HL-60 (cell line): ENCODE measurements around the gene ITGB2.

Experiments used
- DNase-seq, 2 experiments: peaks; one replicate each; pipeline ENCODE4 v3.0.0-alpha.2; 2010 to 2020; ENCODE audit warnings: low read depth in 1 of 2, low spot score in 1 of 2
- H3K27ac ChIP-seq: fragments of 250-450 bp; sonication (Bioruptor Pico); replicated peaks from 2 replicates; pipeline ENCODE4 v1.5.1; 2020; ENCODE audit warnings: mild to moderate bottlenecking, moderate library complexity
- H3K27me3 ChIP-seq: fragments of 250-450 bp; sonication (Bioruptor Pico); 2 replicates; pipeline ENCODE4 v1.5.1; 2021; ENCODE audit warnings: mild to moderate bottlenecking, moderate library complexity; ENCODE audit not compliant: insufficient read depth, poor library complexity, severe bottlenecking
- H3K4me3 ChIP-seq: replicated peaks from 2 replicates; pipeline ENCODE4 v1.5.1; 2011; ENCODE audit warnings: mild to moderate bottlenecking, control low read depth, low read length; ENCODE audit not compliant: insufficient read depth
- GABPA ChIP-seq: IDR thresholded peaks from 2 replicates; pipeline ENCODE4 v1.6.1; 2012; ENCODE audit warnings: low read depth
- POLR2AphosphoS5 ChIP-seq: IDR thresholded peaks from 2 replicates; pipeline ENCODE4 v1.6.1; 2012; ENCODE audit warnings: low read depth
- REST ChIP-seq: IDR thresholded peaks from 2 replicates; pipeline ENCODE4 v1.6.1; 2012; ENCODE audit warnings: low read depth; ENCODE audit not compliant: insufficient replicate concordance
- SPI1 ChIP-seq: IDR thresholded peaks from 2 replicates; pipeline ENCODE4 v1.6.1; 2012; ENCODE audit warnings: low read depth, mild to moderate bottlenecking, borderline replicate concordance
- TF ChIP-seq, protein P1 (sequence below): IDR thresholded peaks from one replicate; pipeline ENCODE4 v1.5.1; 2011; ENCODE audit warnings: low read length, control low read depth, inconsistent platforms; ENCODE audit not compliant: insufficient read depth

Gene ITGB2

DNA sequence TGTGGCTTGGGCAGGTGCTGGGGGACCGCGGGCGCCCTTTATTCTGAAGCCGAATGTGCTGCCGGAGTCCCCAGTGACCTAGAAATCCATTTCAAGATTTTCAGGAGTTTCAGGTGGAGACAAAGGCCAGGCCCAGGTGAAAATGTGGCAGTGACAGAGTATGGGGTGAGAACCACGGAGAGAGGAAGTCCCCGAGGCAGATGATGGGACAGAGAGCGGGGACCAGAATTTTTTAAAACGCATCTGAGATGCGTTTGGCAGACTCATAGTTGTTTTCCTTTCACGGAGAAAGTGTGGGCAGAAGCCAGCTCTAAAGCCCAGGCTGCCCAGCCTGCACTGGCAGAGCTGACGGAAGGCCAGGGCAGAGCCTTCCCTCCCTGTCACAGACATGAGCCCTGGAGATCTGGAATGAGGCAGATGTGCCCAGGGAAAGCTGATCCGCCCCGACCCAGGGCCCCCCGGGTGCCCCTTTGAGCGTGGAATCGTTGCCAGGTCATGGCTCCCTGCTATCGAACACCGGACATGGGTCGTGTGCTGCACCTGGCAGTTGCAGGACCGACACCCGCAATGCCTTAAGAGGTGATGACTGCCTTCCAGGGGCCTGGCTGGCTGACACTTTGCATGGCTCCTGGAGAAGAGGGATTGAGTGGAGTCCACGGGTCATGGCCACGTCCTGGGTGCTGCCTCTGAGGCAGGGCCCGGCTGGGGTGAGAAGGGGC lies 12.7 kb upstream of the ITGB2 start:
- Histone ChIP-seq H3K4me3 (no peak overlapping the region), H3K27me3 (no peaks in the 10 kb centered on the region), H3K27ac (no peak overlapping the region)
- TF ChIP-seq SPI1, result peak; percentile 61; the same call in 1 of the 2 replicates
- TF ChIP-seq POLR2AphosphoS5, result no peak
- no peak for DNase-seq

DNA sequence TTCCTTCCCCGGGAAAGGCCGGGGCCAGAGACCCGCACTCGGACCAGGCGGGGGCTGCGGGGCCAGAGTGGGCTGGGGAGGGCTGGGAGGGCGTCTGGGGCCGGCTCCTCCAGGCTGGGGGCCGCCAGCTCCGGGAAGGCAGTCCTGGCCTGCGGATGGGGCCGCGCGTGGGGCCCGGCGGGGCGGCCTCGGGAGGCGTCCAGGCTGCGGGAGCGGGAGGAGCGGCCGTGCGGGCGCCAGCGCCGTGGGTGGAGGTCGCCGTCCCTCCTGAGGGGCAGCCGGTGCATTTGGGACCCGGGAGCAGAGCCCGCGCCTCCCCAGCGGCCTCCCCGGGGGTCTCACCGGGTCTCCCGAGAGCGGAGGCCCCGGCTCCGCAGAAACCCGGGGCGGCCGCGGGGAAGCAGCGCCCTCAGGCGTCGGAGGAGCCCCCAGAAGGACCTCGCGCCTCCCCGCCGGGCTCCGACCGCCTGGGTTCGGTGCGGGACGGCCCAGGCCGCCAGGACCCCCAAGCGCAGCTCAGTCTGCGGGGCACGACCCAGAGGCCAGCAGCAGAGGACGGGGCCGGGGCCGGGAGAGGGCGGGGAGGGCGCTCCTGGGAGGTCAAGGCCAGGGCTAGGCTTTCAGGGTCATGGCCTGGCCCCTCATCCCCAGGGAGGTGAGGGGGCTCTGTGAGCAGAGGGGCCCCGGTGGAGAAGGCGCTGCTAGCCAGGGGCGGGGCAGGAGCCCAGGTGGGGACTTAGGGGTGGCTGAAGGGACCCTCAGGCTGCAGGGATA lies 11.9 kb upstream of the ITGB2 start:
- TF ChIP-seq POLR2AphosphoS5, result no peak
- TF ChIP-seq, protein P1, sequence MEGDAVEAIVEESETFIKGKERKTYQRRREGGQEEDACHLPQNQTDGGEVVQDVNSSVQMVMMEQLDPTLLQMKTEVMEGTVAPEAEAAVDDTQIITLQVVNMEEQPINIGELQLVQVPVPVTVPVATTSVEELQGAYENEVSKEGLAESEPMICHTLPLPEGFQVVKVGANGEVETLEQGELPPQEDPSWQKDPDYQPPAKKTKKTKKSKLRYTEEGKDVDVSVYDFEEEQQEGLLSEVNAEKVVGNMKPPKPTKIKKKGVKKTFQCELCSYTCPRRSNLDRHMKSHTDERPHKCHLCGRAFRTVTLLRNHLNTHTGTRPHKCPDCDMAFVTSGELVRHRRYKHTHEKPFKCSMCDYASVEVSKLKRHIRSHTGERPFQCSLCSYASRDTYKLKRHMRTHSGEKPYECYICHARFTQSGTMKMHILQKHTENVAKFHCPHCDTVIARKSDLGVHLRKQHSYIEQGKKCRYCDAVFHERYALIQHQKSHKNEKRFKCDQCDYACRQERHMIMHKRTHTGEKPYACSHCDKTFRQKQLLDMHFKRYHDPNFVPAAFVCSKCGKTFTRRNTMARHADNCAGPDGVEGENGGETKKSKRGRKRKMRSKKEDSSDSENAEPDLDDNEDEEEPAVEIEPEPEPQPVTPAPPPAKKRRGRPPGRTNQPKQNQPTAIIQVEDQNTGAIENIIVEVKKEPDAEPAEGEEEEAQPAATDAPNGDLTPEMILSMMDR, result peak; percentile 26
- H3K4me3 ChIP-seq, result peak overlapping the region; percentile 42
- H3K27ac ChIP-seq, result no peak overlapping the region
- H3K27me3 ChIP-seq, result no peaks in the 10 kb centered on the region
- peak in 1 of 2 experiments; percentile 39 for DNase-seq

DNA sequence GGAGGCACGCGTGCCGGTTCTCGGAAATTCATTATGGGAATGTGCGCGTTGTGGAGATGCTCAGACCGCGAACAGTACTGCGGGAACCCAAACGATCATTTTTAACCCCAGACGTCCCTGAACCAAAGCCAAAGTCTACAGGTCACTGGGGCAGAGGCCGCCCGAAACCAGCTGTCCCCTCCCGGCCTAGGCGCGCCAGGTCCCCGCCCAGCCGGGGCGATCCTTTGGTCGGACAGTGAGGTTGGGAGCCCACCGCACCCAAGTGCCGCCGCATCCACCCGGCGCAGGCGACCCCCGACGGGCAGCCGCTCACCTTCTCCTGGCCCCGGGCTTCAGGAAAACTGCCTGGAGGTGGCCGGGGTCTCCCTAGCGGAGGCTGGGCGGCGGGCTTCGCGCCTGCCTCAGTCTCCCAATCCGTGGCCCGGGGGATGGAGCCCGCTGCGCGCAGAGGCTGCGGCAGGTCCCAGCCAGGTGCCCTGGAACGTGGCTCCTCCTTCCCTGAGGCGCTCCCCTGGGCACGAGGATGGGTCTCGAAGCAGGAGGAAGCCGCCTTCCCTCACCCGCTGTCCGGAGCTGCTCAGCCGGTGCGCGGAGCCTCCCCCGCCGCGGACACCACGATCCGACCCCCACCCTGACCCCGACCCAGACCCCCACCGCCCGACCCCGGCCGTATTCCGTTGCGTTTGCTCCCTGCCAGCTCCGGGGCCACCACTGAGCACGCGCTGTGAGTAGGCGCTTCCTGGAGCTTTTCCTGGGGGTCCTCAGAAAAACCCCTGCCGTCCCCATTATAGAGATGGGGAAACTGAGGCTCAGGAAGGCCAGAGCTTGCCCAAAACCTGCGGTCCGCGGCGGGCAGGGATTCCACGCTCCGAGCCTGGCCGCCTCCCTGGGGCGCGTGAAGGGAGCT lies 11.1 kb upstream of the ITGB2 start:
- Histone ChIP-seq H3K4me3 (peak overlapping the region; percentile 42), H3K27ac (peak overlapping the region; percentile 45), H3K27me3 (no peaks in the 10 kb centered on the region)
- no peak for TF ChIP-seq SPI1
- DNase-seq, result no peak

- no peaks in the 10 kb centered on the region for H3K27me3 ChIP-seq
- DNase-seq, result peak; percentile 89 to 92
- H3K27ac ChIP-seq, result peak overlapping the region; percentile 45
Observed at GRCh38 chr21:44931137-44931500, 10.4 kb upstream of the ITGB2 start.

More at GRCh38 chr21:44931137-44931500, 10.4 kb upstream of the ITGB2 start:
- peak; percentile 53; the same call in 1 of the 2 replicates for TF ChIP-seq GABPA
- TF ChIP-seq, protein P1, result no peak
- TF ChIP-seq POLR2AphosphoS5, result peak; percentile 89
- no peak for TF ChIP-seq REST
- TF ChIP-seq SPI1, result peak; percentile 95
- H3K4me3 ChIP-seq, result peak overlapping the region; percentile 42
